HUES64 (cell line): ENCODE results near the gene C14orf132.
"Not testable (repeated sequence)": the region's sequence is repeated elsewhere in the genome, so short reads cannot be mapped to it uniquely, and the experiment has no call there.

Experiments used
- H3K27ac ChIP-seq: 2 replicates; pipeline ENCODE4 v1.7.0; 2013; ENCODE audit warnings: low read depth, low read length, inconsistent platforms
- H3K27me3 ChIP-seq: 2 replicates; pipeline ENCODE4 v1.6.1; 2013; ENCODE audit warnings: mild to moderate bottlenecking, low read length; ENCODE audit not compliant: insufficient read depth
- H3K36me3 ChIP-seq: 2 replicates; pipeline ENCODE4 v1.6.1; 2013; ENCODE audit warnings: mild to moderate bottlenecking, low read length; ENCODE audit not compliant: insufficient read depth
- H3K4me1 ChIP-seq: 2 replicates; pipeline ENCODE4 v1.6.1; 2013; ENCODE audit warnings: mild to moderate bottlenecking, low read length, moderate library complexity; ENCODE audit not compliant: insufficient read depth
- H3K4me3 ChIP-seq: 2 replicates; pipeline ENCODE4 v1.5.1; 2013; ENCODE audit warnings: mild to moderate bottlenecking, low read length, moderate library complexity
- H3K9ac ChIP-seq: 2 replicates; pipeline ENCODE4 v1.6.1; 2013; ENCODE audit warnings: mild to moderate bottlenecking, low read depth, low read length
- H3K9me3 ChIP-seq: 2 replicates; pipeline ENCODE4 v1.6.1; 2013; ENCODE audit warnings: low read depth, low read length; ENCODE audit not compliant: insufficient read depth
- WGBS: fragments of 150-250, 120-280 bp; methylation state at CpG from one replicate; pipeline ENCODE4 v1.1.7; 2013; ENCODE audit warnings: missing lambda C conversion rate; 5-methylcytosine and 5-hydroxymethylcytosine counted together

Gene C14orf132

GRCh38 chr14:96073260-96074039 lies 34.3 kb downstream of the C14orf132 start:
- H3K9ac ChIP-seq, H3K36me3 ChIP-seq, H3K27ac ChIP-seq, H3K4me1 ChIP-seq, H3K27me3 ChIP-seq, H3K4me3 ChIP-seq, H3K9me3 ChIP-seq: not testable (repeated sequence)
- 96% methylated on average over 2 of the region's 4 CpGs for WGBS

GRCh38 chr14:96077983-96078624 lies 38.9 kb downstream of the C14orf132 start:
- no peak overlapping the region for H3K27ac ChIP-seq
- no peaks in the 10 kb centered on the region for H3K9me3 ChIP-seq
- H3K4me3 ChIP-seq, result no peak overlapping the region
- H3K36me3 ChIP-seq, result no peaks in the 10 kb centered on the region
- 89% methylated on average over 11 of the region's 11 CpGs for WGBS
- no peaks in the 10 kb centered on the region for H3K4me1 ChIP-seq
- no peaks in the 10 kb centered on the region for H3K27me3 ChIP-seq
- no peak overlapping the region for H3K9ac ChIP-seq

GRCh38 chr14:96078625-96079016 lies 39.5 kb downstream of the C14orf132 start:
- Histone ChIP-seq H3K36me3 (no peaks in the 10 kb centered on the region), H3K9ac (no peak overlapping the region), H3K9me3 (no peaks in the 10 kb centered on the region), H3K27me3 (no peaks in the 10 kb centered on the region), H3K4me3 (no peak overlapping the region), H3K27ac (no peak overlapping the region), H3K4me1 (no peaks in the 10 kb centered on the region)
- WGBS, result 91% methylated on average over 6 of the region's 6 CpGs

GRCh38 chr14:96079066-96079465 lies 39.9 kb downstream of the C14orf132 start:
- Histone ChIP-seq H3K36me3 (no peaks in the 10 kb centered on the region), H3K27ac (no peak overlapping the region), H3K9me3 (no peaks in the 10 kb centered on the region), H3K27me3 (no peaks in the 10 kb centered on the region), H3K4me3 (no peak overlapping the region), H3K4me1 (no peaks in the 10 kb centered on the region), H3K9ac (no peak overlapping the region)
- 91% methylated on average over 8 of the region's 8 CpGs for WGBS

GRCh38 chr14:96080571-96080970 lies 41.4 kb downstream of the C14orf132 start:
- Histone ChIP-seq H3K9ac (no peak overlapping the region), H3K9me3 (no peaks in the 10 kb centered on the region), H3K4me3 (no peak overlapping the region), H3K4me1 (no peaks in the 10 kb centered on the region), H3K27me3 (no peaks in the 10 kb centered on the region), H3K27ac (no peak overlapping the region), H3K36me3 (no peaks in the 10 kb centered on the region)
- 83% methylated on average over 10 of the region's 10 CpGs for WGBS

GRCh38 chr14:96081224-96081623 lies 42.1 kb downstream of the C14orf132 start:
- no peaks in the 10 kb centered on the region for H3K9me3 ChIP-seq
- no peaks in the 10 kb centered on the region for H3K27me3 ChIP-seq
- 97% methylated on average over 6 of the region's 6 CpGs for WGBS
- no peaks in the 10 kb centered on the region for H3K36me3 ChIP-seq
- no peak overlapping the region for H3K9ac ChIP-seq
- H3K4me1 ChIP-seq, result peaks cover 6% of the 10 kb centered on the region; the same call in 1 of the 2 replicates
- no peak overlapping the region for H3K27ac ChIP-seq
- H3K4me3 ChIP-seq, result no peak overlapping the region

GRCh38 chr14:96081767-96082400 lies 42.7 kb downstream of the C14orf132 start:
- Histone ChIP-seq H3K27me3 (no peaks in the 10 kb centered on the region), H3K36me3 (no peaks in the 10 kb centered on the region), H3K4me1 (peaks cover 7% of the 10 kb centered on the region; the same call in 1 of the 2 replicates), H3K9ac (no peak overlapping the region), H3K9me3 (no peaks in the 10 kb centered on the region), H3K4me3 (no peak overlapping the region), H3K27ac (no peak overlapping the region)
- WGBS, result 98% methylated on average over 10 of the region's 10 CpGs

GRCh38 chr14:96082420-96083300 lies 43.5 kb downstream of the C14orf132 start:
- peaks cover 7% of the 10 kb centered on the region; the same call in 1 of the 2 replicates for H3K4me1 ChIP-seq
- 93% methylated on average over 10 of the region's 11 CpGs for WGBS
- H3K36me3 ChIP-seq, result peaks cover 4% of the 10 kb centered on the region; the same call in 1 of the 2 replicates
- no peak overlapping the region for H3K4me3 ChIP-seq
- H3K9ac ChIP-seq, result no peak overlapping the region
- H3K27ac ChIP-seq, result no peak overlapping the region
- H3K27me3 ChIP-seq, result no peaks in the 10 kb centered on the region
- no peaks in the 10 kb centered on the region for H3K9me3 ChIP-seq

GRCh38 chr14:96083667-96084320 lies 44.6 kb downstream of the C14orf132 start:
- Histone ChIP-seq H3K36me3 (peaks cover 8% of the 10 kb centered on the region; the same call in 1 of the 2 replicates), H3K9ac (no peak overlapping the region), H3K9me3 (no peaks in the 10 kb centered on the region), H3K27me3 (no peaks in the 10 kb centered on the region), H3K27ac (no peak overlapping the region), H3K4me1 (peaks cover 7% of the 10 kb centered on the region; the same call in 1 of the 2 replicates), H3K4me3 (no peak overlapping the region)
- WGBS, result 83% methylated on average over 10 of the region's 10 CpGs

- no peak overlapping the region for H3K9ac ChIP-seq
- H3K36me3 ChIP-seq, result peaks cover 13% of the 10 kb centered on the region; the same call in 1 of the 2 replicates
- H3K9me3 ChIP-seq, result no peaks in the 10 kb centered on the region
- 93% methylated on average over 4 of the region's 4 CpGs for WGBS
- H3K27me3 ChIP-seq, result no peaks in the 10 kb centered on the region
- H3K27ac ChIP-seq, result no peak overlapping the region
- no peak overlapping the region for H3K4me3 ChIP-seq
- peaks cover 7% of the 10 kb centered on the region; the same call in 1 of the 2 replicates for H3K4me1 ChIP-seq
Observed at GRCh38 chr14:96084796-96085195, 45.6 kb downstream of the C14orf132 start.
